Uterus (tissue), 2 donors: ENCODE results near the gene ZFYVE1.

Experiments
- CTCF ChIP-seq, 4 experiments: fragments of 200-600 bp in 2 of 4; fragments of 450-650 bp in 2 of 4; sonication (generic) in 2 of 4; IDR thresholded peaks; one replicate each; pipeline ENCODE4 v1.5.1; 2016 to 2019; ENCODE audit warnings: antibody characterized with exemption in 4 of 4, mild to moderate bottlenecking in 2 of 4, moderate library complexity in 1 of 4
- POLR2A ChIP-seq, 2 donors: fragments of 450-650 bp; IDR thresholded peaks; one replicate each; pipeline ENCODE4 v1.6.1; 2016; ENCODE audit warnings: antibody characterized with exemption in 2 of 2, mild to moderate bottlenecking in 1 of 2, moderate library complexity in 1 of 2

DNA sequence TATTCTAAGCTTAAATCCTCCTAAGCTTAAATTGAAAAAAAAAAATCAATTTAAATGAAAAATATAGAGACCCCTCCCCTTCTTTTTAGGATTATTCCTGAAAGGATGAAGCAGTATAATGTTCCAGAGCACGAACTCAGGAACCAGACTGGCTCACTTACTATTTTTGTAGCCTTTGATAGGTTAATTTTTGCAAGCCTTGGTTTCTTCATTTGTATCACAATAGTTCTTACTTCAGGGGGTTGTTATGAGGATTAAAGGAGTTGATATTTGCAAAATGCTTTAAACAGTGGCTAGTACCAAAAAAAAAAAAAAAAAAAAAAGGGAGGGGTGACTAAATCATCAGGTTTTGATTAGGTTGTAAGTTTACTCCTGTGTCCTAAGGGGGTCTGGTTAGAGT, 28.3 kb upstream of the ZFYVE1 start:
- TF ChIP-seq CTCF (IDR thresholded peaks at IDR 0.05) = no peak
- TF ChIP-seq POLR2A (IDR thresholded peaks at IDR 0.05) = no peak
